Tibial artery (tissue), 4 donors: ENCODE measurements around the gene SWT1.

Experiments used
- DNase-seq, 2 donors: peaks; one replicate each; pipeline ENCODE4 v3.0.0-alpha.2; 2019
- H3K27ac ChIP-seq, 2 donors: fragments of 200-600 bp; sonication (generic) in 1 of 2; 1 replicate in 1 of 2; 2 replicates in 1 of 2; pipeline ENCODE4 v1.5.1; 2018 to 2019; ENCODE audit warnings: mild to moderate bottlenecking in 1 of 2
- H3K27me3 ChIP-seq, 2 donors: fragments of 200-600 bp; sonication (generic) in 1 of 2; one replicate each; pipeline versions ENCODE4 v1.5.1 to v1.6.0; 2016 to 2019
- H3K36me3 ChIP-seq, 3 donors: fragments of 200-600 bp; sonication (generic) in 2 of 3; one replicate each; pipeline ENCODE4 v1.5.1; 2016 to 2019; ENCODE audit warnings: mild to moderate bottlenecking in 2 of 3
- H3K4me1 ChIP-seq, 4 donors: fragments of 200-600 bp; sonication (generic) in 2 of 4; 1 replicate in 3 of 4; 2 replicates in 1 of 4; pipeline ENCODE4 v1.5.1; 2016 to 2019
- H3K4me3 ChIP-seq, 2 donors: fragments of 200-600 bp; sonication (generic) in 1 of 2; 1 replicate in 1 of 2; 2 replicates in 1 of 2; pipeline ENCODE4 v1.5.1; 2018 to 2019; ENCODE audit warnings: mild to moderate bottlenecking in 2 of 2
- H3K9me3 ChIP-seq, 3 donors: fragments of 200-600 bp; sonication (generic) in 1 of 3; one replicate each; pipeline ENCODE4 v1.5.1; 2016 to 2019
- CTCF ChIP-seq, 2 experiments: fragments of 200-600 bp in 1 of 2; fragments of 450-650 bp in 1 of 2; IDR thresholded peaks; one replicate each; pipeline ENCODE4 v1.5.1; 2017 to 2019; ENCODE audit warnings: antibody characterized with exemption in 2 of 2, mild to moderate bottlenecking in 1 of 2, moderate library complexity in 1 of 2
- intact Hi-C: fragments of 100-400 bp; cut with DNase I; formaldehyde crosslinking; loops from one replicate; pipeline ENCODE4 v1.15.0; 2023; ENCODE audit warnings: low total_unique reads

SWT1 gene

GRCh38 chr1:185300152-185300551 lies 143.2 kb downstream of the SWT1 start:
- Histone ChIP-seq H3K27me3 (no peaks in the 10 kb centered on the region), H3K4me3 (no peak overlapping the region), H3K27ac (no peak overlapping the region), H3K9me3 (no peaks in the 10 kb centered on the region), H3K36me3 (peaks cover 74 to 93% (median 91%) of the 10 kb centered on the region in 3 donors), H3K4me1 (no peaks in the 10 kb centered on the region)
- no peak for TF ChIP-seq CTCF (IDR thresholded peaks at IDR 0.05)
- intact Hi-C loops: no loop called here
- no peak for DNase-seq

GRCh38 chr1:185305419-185305818 lies 148.5 kb downstream of the SWT1 start:
- H3K27me3 ChIP-seq: no peaks in the 10 kb centered on the region
- no peak for DNase-seq
- intact Hi-C loops: no loop called here
- no peak overlapping the region for H3K4me3 ChIP-seq
- H3K36me3 ChIP-seq: peaks cover 76 to 98% (median 88%) of the 10 kb centered on the region in 3 donors
- TF ChIP-seq CTCF (IDR thresholded peaks at IDR 0.05): no peak
- no peaks in the 10 kb centered on the region for H3K9me3 ChIP-seq
- no peak overlapping the region for H3K27ac ChIP-seq
- no peaks in the 10 kb centered on the region for H3K4me1 ChIP-seq

DNA sequence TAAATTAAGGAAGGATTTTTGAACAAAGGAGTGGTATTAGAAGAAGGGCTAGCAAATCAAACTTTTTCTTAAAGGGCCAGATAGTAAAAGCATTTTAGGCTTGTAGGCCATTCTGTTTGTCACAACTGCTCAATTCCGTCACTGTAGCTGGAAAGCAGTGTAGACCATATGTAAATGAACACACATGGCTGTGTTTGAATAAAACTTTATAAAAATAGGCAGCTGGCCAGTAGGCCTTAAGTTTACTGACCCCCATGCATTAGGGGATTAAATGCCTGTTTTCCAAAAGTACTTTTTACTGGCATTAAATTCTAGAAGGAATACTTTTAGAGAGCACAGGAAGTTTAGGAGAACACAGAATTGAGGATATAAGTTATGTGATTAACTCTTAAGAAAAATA lies 151.2 kb downstream of the SWT1 start:
- Histone ChIP-seq H3K27me3 (no peaks in the 10 kb centered on the region), H3K4me1 (peaks cover 0 to 7% (median 0%) of the 10 kb centered on the region in 4 donors), H3K36me3 (peaks cover 54 to 75% (median 65%) of the 10 kb centered on the region in 3 donors), H3K27ac (no peak overlapping the region), H3K9me3 (no peaks in the 10 kb centered on the region), H3K4me3 (no peak overlapping the region)
- TF ChIP-seq CTCF (IDR thresholded peaks at IDR 0.05): no peak
- intact Hi-C loops: no loop called here
- no peak for DNase-seq

GRCh38 chr1:185309566-185309965 lies 152.6 kb downstream of the SWT1 start:
- intact Hi-C loops: no loop called here
- DNase-seq: peak in 1 of 2 donors; percentile 29
- Histone ChIP-seq H3K27ac (no peak overlapping the region), H3K4me1 (peaks cover 0 to 22% (median 6%) of the 10 kb centered on the region in 4 donors), H3K9me3 (no peaks in the 10 kb centered on the region), H3K4me3 (no peak overlapping the region), H3K36me3 (peaks cover 43 to 60% (median 52%) of the 10 kb centered on the region in 3 donors), H3K27me3 (no peaks in the 10 kb centered on the region)
- no peak for TF ChIP-seq CTCF (IDR thresholded peaks at IDR 0.05)

- H3K4me3 ChIP-seq: no peak overlapping the region
- intact Hi-C loops: no loop called here
- DNase-seq: no peak
- H3K27ac ChIP-seq: no peak overlapping the region
- no peaks in the 10 kb centered on the region for H3K9me3 ChIP-seq
- no peaks in the 10 kb centered on the region for H3K27me3 ChIP-seq
- peaks cover 24 to 39% (median 31%) of the 10 kb centered on the region in 3 donors for H3K36me3 ChIP-seq
- TF ChIP-seq CTCF (IDR thresholded peaks at IDR 0.05): no peak
- H3K4me1 ChIP-seq: peaks cover 0 to 34% (median 12%) of the 10 kb centered on the region in 4 donors
Observed at GRCh38 chr1:185311589-185312225, 154.7 kb downstream of the SWT1 start.
